Ovary (tissue), 3 donors: ENCODE data around the gene CROCC.

Experiments used
- POLR2A ChIP-seq: fragments of 450-650 bp; IDR thresholded peaks from one replicate; pipeline ENCODE4 v1.6.1; 2017; ENCODE audit warnings: antibody characterized with exemption, mild to moderate bottlenecking, moderate library complexity
- TF ChIP-seq, protein P1 (sequence below), 3 donors: fragments of 450-650 bp in 2 of 3; fragments of 200-600 bp in 1 of 3; IDR thresholded peaks; one replicate each; pipeline versions ENCODE4 v1.5.1 to v1.8.0; 2016 to 2022; ENCODE audit warnings: antibody characterized with exemption in 3 of 3, mild to moderate bottlenecking in 1 of 3
- donor health status: DM: no; HTN: no; CAD: no.

DNA sequence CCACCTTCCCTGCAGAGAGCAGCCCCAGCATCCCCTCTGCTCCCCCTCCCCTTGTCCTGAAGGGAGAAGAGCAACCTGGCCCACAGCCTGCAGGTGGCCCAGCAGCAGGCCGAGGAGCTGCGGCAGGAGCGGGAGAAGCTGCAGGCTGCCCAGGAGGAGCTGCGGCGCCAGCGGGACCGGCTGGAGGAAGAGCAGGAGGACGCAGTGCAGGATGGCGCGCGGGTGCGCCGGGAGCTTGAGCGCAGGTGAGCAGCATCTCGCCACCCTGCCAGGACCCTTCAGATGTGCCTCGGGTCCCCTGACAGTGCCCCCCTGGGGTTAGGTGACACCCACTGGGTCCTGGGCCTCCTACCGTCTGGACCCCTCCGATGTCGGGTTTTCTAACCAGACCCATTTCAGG, 22.3 kb downstream of the CROCC start:
- TF ChIP-seq, protein P1, sequence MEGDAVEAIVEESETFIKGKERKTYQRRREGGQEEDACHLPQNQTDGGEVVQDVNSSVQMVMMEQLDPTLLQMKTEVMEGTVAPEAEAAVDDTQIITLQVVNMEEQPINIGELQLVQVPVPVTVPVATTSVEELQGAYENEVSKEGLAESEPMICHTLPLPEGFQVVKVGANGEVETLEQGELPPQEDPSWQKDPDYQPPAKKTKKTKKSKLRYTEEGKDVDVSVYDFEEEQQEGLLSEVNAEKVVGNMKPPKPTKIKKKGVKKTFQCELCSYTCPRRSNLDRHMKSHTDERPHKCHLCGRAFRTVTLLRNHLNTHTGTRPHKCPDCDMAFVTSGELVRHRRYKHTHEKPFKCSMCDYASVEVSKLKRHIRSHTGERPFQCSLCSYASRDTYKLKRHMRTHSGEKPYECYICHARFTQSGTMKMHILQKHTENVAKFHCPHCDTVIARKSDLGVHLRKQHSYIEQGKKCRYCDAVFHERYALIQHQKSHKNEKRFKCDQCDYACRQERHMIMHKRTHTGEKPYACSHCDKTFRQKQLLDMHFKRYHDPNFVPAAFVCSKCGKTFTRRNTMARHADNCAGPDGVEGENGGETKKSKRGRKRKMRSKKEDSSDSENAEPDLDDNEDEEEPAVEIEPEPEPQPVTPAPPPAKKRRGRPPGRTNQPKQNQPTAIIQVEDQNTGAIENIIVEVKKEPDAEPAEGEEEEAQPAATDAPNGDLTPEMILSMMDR (IDR thresholded peaks at IDR 0.05): no peak
- TF ChIP-seq POLR2A: no peak
